GM23338 (cell line): ENCODE measurements around the gene CSGALNACT2. TPM values are rescaled to one million over a fixed set of nuclear protein-coding genes. Genes with fewer than 3 reads are reported as not detected.

ENCODE experiments used
- ATAC-seq: fragments of 200-7000 bp; cut with Tn5 transposase; 3 replicates; pipeline ENCODE4 v1.9.1; 2020
- DNase-seq: peaks from one replicate; pipeline ENCODE4 v3.0.0-alpha.2; 2015; ENCODE audit warnings: low spot score
- H2AFZ ChIP-seq: fragments of 200-600 bp; sonication (generic); 2 replicates; pipeline ENCODE4 v1.8.0; 2016; ENCODE audit warnings: antibody characterized with exemption, mild to moderate bottlenecking, moderate library complexity
- H3F3A ChIP-seq: fragments of 200-600 bp; sonication (generic); replicated peaks from 2 replicates; pipeline ENCODE4 v1.8.0; 2017; ENCODE audit warnings: antibody characterized with exemption, mixed run types, low read depth
- H3K27ac ChIP-seq: fragments of 200-600 bp; sonication (generic); 2 replicates; pipeline ENCODE4 v1.6.1; 2016; ENCODE audit warnings: low read depth
- H3K27me3 ChIP-seq: fragments of 200-600 bp; sonication (generic); 2 replicates; pipeline ENCODE4 v1.8.0; 2016; ENCODE audit warnings: mild to moderate bottlenecking, mixed run types, moderate library complexity; ENCODE audit not compliant: insufficient read depth
- H3K36me3 ChIP-seq: fragments of 200-600 bp; sonication (generic); 2 replicates; pipeline ENCODE4 v1.8.0; 2016; ENCODE audit warnings: mild to moderate bottlenecking; ENCODE audit not compliant: insufficient read depth
- H3K4me1 ChIP-seq: fragments of 200-600 bp; sonication (generic); 2 replicates; pipeline ENCODE4 v1.8.0; 2016; ENCODE audit warnings: mild to moderate bottlenecking, moderate library complexity; ENCODE audit not compliant: insufficient read depth
- H3K4me2 ChIP-seq: fragments of 200-600 bp; sonication (generic); 2 replicates; pipeline ENCODE4 v1.7.1; 2017; ENCODE audit warnings: mixed run types
- H3K4me3 ChIP-seq: fragments of 200-600 bp; sonication (generic); 2 replicates; pipeline ENCODE4 v1.6.1; 2016; ENCODE audit warnings: mixed run types
- H3K79me2 ChIP-seq: fragments of 200-600 bp; sonication (generic); replicated peaks from 2 replicates; pipeline ENCODE4 v1.8.0; 2017; ENCODE audit warnings: mild to moderate bottlenecking; ENCODE audit not compliant: insufficient read depth
- H3K9me2 ChIP-seq: fragments of 200-600 bp; sonication (generic); 2 replicates; pipeline ENCODE4 v1.8.0; 2017; ENCODE audit not compliant: insufficient read depth
- H4K20me1 ChIP-seq: fragments of 200-600 bp; sonication (generic); replicated peaks from 2 replicates; pipeline ENCODE4 v1.8.0; 2017; ENCODE audit warnings: mild to moderate bottlenecking; ENCODE audit not compliant: insufficient read depth
- H3K27ac Mint-ChIP-seq: 2 replicates; pipeline ENCODE4 v1.8.0; 2020; ENCODE audit warnings: inconsistent platforms, mild to moderate bottlenecking, moderate library complexity, mixed read lengths
- H3K27me3 Mint-ChIP-seq: 3 replicates; pipeline ENCODE4 v1.8.0; 2022; ENCODE audit warnings: low read depth, mild to moderate bottlenecking, moderate library complexity, mixed read lengths, inconsistent platforms; ENCODE audit not compliant: insufficient read depth, poor library complexity
- H3K36me3 Mint-ChIP-seq: 3 replicates; pipeline ENCODE4 v1.8.0; 2021; ENCODE audit warnings: low read depth, mild to moderate bottlenecking, inconsistent platforms, moderate library complexity, mixed read lengths
- H3K4me1 Mint-ChIP-seq: 3 replicates; pipeline ENCODE4 v1.8.0; 2020; ENCODE audit warnings: mild to moderate bottlenecking, inconsistent platforms, mixed read lengths
- H3K4me3 Mint-ChIP-seq: 3 replicates; pipeline ENCODE4 v1.8.0; 2021; ENCODE audit warnings: moderate library complexity, mild to moderate bottlenecking, inconsistent platforms, mixed read lengths
- H3K9me3 Mint-ChIP-seq: 3 replicates; pipeline ENCODE4 v1.8.0; 2020; ENCODE audit warnings: moderate library complexity, mild to moderate bottlenecking, inconsistent platforms, mixed read lengths
- CREB1 ChIP-seq: fragments of 250-450 bp; sonication (Bioruptor Pico); IDR thresholded peaks from 2 replicates; pipeline ENCODE4 v1.5.0; 2020; ENCODE audit warnings: low read depth, mild to moderate bottlenecking, moderate library complexity
- EZH2 ChIP-seq: fragments of 200-600 bp; sonication (generic); IDR thresholded peaks from one replicate; pipeline ENCODE4 v1.8.0; 2017; ENCODE audit warnings: antibody characterized with exemption, mild to moderate bottlenecking, low read depth; ENCODE audit not compliant: unreplicated experiment
- EZH2phosphoT487 ChIP-seq: fragments of 200-600 bp; sonication (generic); IDR thresholded peaks from one replicate; pipeline ENCODE4 v1.8.1; 2018; ENCODE audit warnings: antibody characterized with exemption; ENCODE audit not compliant: unreplicated experiment
- JUNB ChIP-seq: IDR thresholded peaks from one replicate; pipeline ENCODE4 v1.6.1; 2016; ENCODE audit warnings: antibody characterized with exemption; ENCODE audit not compliant: unreplicated experiment
- NANOG ChIP-seq: IDR thresholded peaks from 2 replicates; pipeline ENCODE4 v1.6.1; 2016; ENCODE audit warnings: antibody characterized with exemption, borderline replicate concordance
- POLR2AphosphoS5 ChIP-seq: IDR thresholded peaks from 2 replicates; pipeline ENCODE4 v1.6.1; 2016; ENCODE audit warnings: antibody characterized with exemption, low read depth
- STAT1 ChIP-seq: IDR thresholded peaks from one replicate; pipeline ENCODE4 v1.6.1; 2016; ENCODE audit warnings: antibody characterized with exemption; ENCODE audit not compliant: unreplicated experiment
- ZNF114 ChIP-seq: fragments of 250-450 bp; sonication (Bioruptor Pico); IDR thresholded peaks from 2 replicates; pipeline ENCODE4 v1.5.0; 2020; ENCODE audit warnings: mild to moderate bottlenecking, moderate library complexity
- ZNF331 ChIP-seq: fragments of 250-450 bp; sonication (Bioruptor Pico); IDR thresholded peaks from 2 replicates; pipeline ENCODE4 v1.5.0; 2020; ENCODE audit warnings: low read depth, mild to moderate bottlenecking, moderate library complexity
- polyA plus RNA-seq: library from polyadenylated mRNA; unstranded; fragments of >200 nt; fragmentation: Nextera tagmentation; extraction: Ambion mirVana; gene quantifications from 2 replicates; pipeline ENCODE4 v1.2.1, GENCODE V29; 2016
- total RNA-seq: library from RNA; depleted of rRNA; stranded (reverse); fragments of >200 nt; shearing (Covaris generic); gene quantifications from 2 replicates; pipeline ENCODE4 v1.2.3, GENCODE V29; 2014
- TF ChIP-seq, protein P1 (sequence below), 2 experiments: fragments of 200-600 bp in 1 of 2; sonication (generic) in 1 of 2; conservative IDR thresholded peaks; 2 replicates each; pipeline versions ENCODE4 v1.5.1 to v1.6.1; 2016 to 2017; ENCODE audit warnings: antibody characterized with exemption in 2 of 2, low read depth in 2 of 2, mild to moderate bottlenecking in 2 of 2, moderate library complexity in 1 of 2
- TF ChIP-seq, protein P2 (sequence below): IDR thresholded peaks from one replicate; pipeline ENCODE4 v1.6.1; 2018; ENCODE audit warnings: antibody characterized with exemption; ENCODE audit not compliant: unreplicated experiment
- TF ChIP-seq, protein P3 (sequence below): fragments of 250-450 bp; sonication (Bioruptor Pico); IDR thresholded peaks from 2 replicates; pipeline ENCODE4 v1.5.0; 2020; ENCODE audit warnings: mild to moderate bottlenecking, moderate library complexity
- TF ChIP-seq, protein P4 (sequence below): IDR thresholded peaks from 2 replicates; pipeline ENCODE4 v1.6.1; 2016; ENCODE audit warnings: antibody characterized with exemption

Gene CSGALNACT2
- total and polyA plus RNA-seq, 2 experiments from 2014 or later: 3.0 to 4.6 TPM

DNA sequence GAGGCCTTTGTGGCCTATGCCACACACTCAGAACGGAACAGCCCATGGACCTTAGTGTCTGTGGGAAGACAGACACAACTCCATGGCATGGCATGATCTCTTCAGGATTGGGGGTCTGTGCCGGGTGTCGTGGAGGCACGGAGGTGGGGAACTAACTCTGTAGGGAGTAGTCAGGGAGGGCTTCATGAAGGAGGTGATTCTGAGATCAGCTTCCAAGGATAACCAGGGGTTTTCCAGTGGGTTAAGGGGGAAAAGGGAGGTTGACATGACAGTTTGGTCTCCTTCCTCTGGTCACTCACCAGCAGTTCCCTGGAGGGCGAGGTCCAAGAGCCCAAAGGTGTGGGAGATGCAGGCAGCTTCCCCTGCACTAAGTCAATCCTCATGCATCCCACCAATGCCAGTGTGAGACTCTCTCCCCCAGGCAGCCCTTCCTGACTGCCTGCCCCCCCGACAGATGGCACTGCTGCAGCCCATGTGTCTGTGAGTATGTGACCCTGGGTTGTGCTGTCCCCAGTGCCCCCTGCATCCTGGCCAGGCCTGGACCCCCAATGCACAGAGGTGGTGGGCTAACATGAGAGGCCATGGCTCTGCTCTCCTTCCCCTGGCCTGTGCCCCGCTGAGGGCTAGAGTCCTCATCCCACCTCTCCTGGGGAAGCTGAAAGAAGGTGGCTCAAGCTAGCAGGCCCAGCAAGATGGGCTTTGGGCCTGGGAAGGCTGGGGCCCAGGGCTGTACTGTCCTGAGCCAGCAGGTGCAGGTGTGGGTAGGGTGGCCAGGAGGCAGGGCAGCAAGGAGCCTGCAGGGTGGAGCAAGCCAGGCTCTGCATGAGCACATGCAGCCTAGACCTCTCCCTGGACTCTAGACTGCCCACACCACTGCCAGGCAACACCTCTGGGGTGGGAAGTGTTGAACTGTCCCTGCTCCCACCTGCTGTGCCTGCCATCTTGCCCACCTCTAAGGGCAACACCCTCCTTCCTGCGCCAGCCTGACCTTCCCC, 88.9 kb downstream of the CSGALNACT2 start:
- no peak overlapping the region for H2AFZ ChIP-seq
- no peaks in the 10 kb centered on the region for H3K36me3 ChIP-seq
- no peak for DNase-seq
- H3K27ac Mint-ChIP-seq: no peak overlapping the region
- peaks cover 36% of the 10 kb centered on the region for H3K27me3 Mint-ChIP-seq
- H3K9me3 Mint-ChIP-seq: no peaks in the 10 kb centered on the region
- H3K36me3 Mint-ChIP-seq: no peaks in the 10 kb centered on the region; the same call in 2 of the 3 replicates
- H3K9me2 ChIP-seq: no peaks in the 10 kb centered on the region
- H3K27ac ChIP-seq: no peak overlapping the region
- TF ChIP-seq EZH2 (no peak), NANOG (no peak), POLR2AphosphoS5 (no peak), CREB1 (CRISPR knock-in tag) (no peak), EZH2phosphoT487 (no peak), ZNF331 (no peak), ZNF114 (CRISPR knock-in tag) (no peak), JUNB (no peak), STAT1 (no peak)
- TF ChIP-seq, protein P1, sequence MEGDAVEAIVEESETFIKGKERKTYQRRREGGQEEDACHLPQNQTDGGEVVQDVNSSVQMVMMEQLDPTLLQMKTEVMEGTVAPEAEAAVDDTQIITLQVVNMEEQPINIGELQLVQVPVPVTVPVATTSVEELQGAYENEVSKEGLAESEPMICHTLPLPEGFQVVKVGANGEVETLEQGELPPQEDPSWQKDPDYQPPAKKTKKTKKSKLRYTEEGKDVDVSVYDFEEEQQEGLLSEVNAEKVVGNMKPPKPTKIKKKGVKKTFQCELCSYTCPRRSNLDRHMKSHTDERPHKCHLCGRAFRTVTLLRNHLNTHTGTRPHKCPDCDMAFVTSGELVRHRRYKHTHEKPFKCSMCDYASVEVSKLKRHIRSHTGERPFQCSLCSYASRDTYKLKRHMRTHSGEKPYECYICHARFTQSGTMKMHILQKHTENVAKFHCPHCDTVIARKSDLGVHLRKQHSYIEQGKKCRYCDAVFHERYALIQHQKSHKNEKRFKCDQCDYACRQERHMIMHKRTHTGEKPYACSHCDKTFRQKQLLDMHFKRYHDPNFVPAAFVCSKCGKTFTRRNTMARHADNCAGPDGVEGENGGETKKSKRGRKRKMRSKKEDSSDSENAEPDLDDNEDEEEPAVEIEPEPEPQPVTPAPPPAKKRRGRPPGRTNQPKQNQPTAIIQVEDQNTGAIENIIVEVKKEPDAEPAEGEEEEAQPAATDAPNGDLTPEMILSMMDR (conservative IDR thresholded peaks at IDR 0.05; ENCODE audit: low read depth in 2 of 2): no peak
- TF ChIP-seq, protein P2, sequence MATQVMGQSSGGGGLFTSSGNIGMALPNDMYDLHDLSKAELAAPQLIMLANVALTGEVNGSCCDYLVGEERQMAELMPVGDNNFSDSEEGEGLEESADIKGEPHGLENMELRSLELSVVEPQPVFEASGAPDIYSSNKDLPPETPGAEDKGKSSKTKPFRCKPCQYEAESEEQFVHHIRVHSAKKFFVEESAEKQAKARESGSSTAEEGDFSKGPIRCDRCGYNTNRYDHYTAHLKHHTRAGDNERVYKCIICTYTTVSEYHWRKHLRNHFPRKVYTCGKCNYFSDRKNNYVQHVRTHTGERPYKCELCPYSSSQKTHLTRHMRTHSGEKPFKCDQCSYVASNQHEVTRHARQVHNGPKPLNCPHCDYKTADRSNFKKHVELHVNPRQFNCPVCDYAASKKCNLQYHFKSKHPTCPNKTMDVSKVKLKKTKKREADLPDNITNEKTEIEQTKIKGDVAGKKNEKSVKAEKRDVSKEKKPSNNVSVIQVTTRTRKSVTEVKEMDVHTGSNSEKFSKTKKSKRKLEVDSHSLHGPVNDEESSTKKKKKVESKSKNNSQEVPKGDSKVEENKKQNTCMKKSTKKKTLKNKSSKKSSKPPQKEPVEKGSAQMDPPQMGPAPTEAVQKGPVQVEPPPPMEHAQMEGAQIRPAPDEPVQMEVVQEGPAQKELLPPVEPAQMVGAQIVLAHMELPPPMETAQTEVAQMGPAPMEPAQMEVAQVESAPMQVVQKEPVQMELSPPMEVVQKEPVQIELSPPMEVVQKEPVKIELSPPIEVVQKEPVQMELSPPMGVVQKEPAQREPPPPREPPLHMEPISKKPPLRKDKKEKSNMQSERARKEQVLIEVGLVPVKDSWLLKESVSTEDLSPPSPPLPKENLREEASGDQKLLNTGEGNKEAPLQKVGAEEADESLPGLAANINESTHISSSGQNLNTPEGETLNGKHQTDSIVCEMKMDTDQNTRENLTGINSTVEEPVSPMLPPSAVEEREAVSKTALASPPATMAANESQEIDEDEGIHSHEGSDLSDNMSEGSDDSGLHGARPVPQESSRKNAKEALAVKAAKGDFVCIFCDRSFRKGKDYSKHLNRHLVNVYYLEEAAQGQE: no peak
- TF ChIP-seq, protein P3, sequence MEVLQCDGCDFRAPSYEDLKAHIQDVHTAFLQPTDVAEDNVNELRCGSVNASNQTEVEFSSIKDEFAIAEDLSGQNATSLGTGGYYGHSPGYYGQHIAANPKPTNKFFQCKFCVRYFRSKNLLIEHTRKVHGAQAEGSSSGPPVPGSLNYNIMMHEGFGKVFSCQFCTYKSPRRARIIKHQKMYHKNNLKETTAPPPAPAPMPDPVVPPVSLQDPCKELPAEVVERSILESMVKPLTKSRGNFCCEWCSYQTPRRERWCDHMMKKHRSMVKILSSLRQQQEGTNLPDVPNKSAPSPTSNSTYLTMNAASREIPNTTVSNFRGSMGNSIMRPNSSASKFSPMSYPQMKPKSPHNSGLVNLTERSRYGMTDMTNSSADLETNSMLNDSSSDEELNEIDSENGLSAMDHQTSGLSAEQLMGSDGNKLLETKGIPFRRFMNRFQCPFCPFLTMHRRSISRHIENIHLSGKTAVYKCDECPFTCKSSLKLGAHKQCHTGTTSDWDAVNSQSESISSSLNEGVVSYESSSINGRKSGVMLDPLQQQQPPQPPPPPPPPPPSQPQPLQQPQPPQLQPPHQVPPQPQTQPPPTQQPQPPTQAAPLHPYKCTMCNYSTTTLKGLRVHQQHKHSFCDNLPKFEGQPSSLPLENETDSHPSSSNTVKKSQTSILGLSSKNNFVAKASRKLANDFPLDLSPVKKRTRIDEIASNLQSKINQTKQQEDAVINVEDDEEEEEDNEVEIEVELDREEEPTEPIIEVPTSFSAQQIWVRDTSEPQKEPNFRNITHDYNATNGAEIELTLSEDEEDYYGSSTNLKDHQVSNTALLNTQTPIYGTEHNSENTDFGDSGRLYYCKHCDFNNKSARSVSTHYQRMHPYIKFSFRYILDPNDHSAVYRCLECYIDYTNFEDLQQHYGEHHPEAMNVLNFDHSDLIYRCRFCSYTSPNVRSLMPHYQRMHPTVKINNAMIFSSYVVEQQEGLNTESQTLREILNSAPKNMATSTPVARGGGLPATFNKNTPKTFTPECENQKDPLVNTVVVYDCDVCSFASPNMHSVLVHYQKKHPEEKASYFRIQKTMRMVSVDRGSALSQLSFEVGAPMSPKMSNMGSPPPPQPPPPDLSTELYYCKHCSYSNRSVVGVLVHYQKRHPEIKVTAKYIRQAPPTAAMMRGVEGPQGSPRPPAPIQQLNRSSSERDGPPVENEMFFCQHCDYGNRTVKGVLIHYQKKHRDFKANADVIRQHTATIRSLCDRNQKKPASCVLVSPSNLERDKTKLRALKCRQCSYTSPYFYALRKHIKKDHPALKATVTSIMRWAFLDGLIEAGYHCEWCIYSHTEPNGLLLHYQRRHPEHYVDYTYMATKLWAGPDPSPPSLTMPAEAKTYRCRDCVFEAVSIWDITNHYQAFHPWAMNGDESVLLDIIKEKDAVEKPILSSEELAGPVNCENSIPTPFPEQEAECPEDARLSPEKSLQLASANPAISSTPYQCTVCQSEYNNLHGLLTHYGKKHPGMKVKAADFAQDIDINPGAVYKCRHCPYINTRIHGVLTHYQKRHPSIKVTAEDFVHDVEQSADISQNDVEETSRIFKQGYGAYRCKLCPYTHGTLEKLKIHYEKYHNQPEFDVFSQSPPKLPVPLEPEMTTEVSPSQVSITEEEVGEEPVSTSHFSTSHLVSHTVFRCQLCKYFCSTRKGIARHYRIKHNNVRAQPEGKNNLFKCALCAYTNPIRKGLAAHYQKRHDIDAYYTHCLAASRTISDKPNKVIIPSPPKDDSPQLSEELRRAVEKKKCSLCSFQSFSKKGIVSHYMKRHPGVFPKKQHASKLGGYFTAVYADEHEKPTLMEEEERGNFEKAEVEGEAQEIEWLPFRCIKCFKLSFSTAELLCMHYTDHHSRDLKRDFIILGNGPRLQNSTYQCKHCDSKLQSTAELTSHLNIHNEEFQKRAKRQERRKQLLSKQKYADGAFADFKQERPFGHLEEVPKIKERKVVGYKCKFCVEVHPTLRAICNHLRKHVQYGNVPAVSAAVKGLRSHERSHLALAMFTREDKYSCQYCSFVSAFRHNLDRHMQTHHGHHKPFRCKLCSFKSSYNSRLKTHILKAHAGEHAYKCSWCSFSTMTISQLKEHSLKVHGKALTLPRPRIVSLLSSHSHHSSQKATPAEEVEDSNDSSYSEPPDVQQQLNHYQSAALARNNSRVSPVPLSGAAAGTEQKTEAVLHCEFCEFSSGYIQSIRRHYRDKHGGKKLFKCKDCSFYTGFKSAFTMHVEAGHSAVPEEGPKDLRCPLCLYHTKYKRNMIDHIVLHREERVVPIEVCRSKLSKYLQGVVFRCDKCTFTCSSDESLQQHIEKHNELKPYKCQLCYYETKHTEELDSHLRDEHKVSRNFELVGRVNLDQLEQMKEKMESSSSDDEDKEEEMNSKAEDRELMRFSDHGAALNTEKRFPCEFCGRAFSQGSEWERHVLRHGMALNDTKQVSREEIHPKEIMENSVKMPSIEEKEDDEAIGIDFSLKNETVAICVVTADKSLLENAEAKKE (CRISPR knock-in tag): no peak
- TF ChIP-seq, protein P4, sequence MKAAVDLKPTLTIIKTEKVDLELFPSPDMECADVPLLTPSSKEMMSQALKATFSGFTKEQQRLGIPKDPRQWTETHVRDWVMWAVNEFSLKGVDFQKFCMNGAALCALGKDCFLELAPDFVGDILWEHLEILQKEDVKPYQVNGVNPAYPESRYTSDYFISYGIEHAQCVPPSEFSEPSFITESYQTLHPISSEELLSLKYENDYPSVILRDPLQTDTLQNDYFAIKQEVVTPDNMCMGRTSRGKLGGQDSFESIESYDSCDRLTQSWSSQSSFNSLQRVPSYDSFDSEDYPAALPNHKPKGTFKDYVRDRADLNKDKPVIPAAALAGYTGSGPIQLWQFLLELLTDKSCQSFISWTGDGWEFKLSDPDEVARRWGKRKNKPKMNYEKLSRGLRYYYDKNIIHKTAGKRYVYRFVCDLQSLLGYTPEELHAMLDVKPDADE: no peak
- H3F3A ChIP-seq: no peaks in the 10 kb centered on the region
- ATAC-seq: no peak
- H3K4me2 ChIP-seq: no peak overlapping the region
- 0 out of 2 replicates have a peak, but pooled peaks cover 6% of the 10 kb centered on the region for H3K4me1 ChIP-seq
- no peaks in the 10 kb centered on the region for H3K79me2 ChIP-seq
- H3K27me3 ChIP-seq: peaks cover 44% of the 10 kb centered on the region
- H3K4me3 ChIP-seq: no peak overlapping the region
- H3K4me3 Mint-ChIP-seq: no peak overlapping the region; the same call in 2 of the 3 replicates
- H3K4me1 Mint-ChIP-seq: peaks cover 8% of the 10 kb centered on the region
- no peaks in the 10 kb centered on the region; the same call in 1 of the 2 replicates for H4K20me1 ChIP-seq
